Peyer's patch (tissue), 4 donors: ENCODE results near the gene TXNDC12. TPM values are rescaled to one million over a fixed set of nuclear protein-coding genes. Genes with fewer than 3 reads are reported as not detected.

Experiments
- DNase-seq, 3 donors: peaks; one replicate each; pipeline ENCODE4 v3.0.0-alpha.2; 2017 to 2019
- H3K27ac ChIP-seq, 4 donors: fragments of 200-600 bp; sonication (generic); one replicate each; pipeline ENCODE4 v1.5.1; 2016 to 2019
- H3K27me3 ChIP-seq, 2 donors: fragments of 200-600 bp; sonication (generic); one replicate each; pipeline ENCODE4 v1.5.1; 2019
- H3K36me3 ChIP-seq, 3 donors: fragments of 200-600 bp; sonication (generic); one replicate each; pipeline ENCODE4 v1.5.1; 2016 to 2019
- H3K4me1 ChIP-seq, 4 donors: fragments of 200-600 bp; sonication (generic); one replicate each; pipeline ENCODE4 v1.5.1; 2016 to 2019
- H3K4me3 ChIP-seq, 4 donors: fragments of 200-600 bp; sonication (generic); 1 replicate in 3 of 4; 2 replicates in 1 of 4; pipeline ENCODE4 v1.5.1; 2016 to 2019; ENCODE audit warnings: mild to moderate bottlenecking in 1 of 4
- H3K9me3 ChIP-seq, 4 donors: fragments of 200-600 bp; sonication (generic); one replicate each; pipeline ENCODE4 v1.5.1; 2016 to 2019; ENCODE audit warnings: mild to moderate bottlenecking in 1 of 4
- POLR2A ChIP-seq, 2 donors: fragments of 450-650 bp; IDR thresholded peaks; one replicate each; pipeline ENCODE4 v1.5.1; 2017; ENCODE audit warnings: antibody characterized with exemption in 2 of 2, mild to moderate bottlenecking in 2 of 2, moderate library complexity in 2 of 2
- small RNA-seq, 2 donors: library from RNA; depleted of rRNA; stranded (forward); fragments of <200 nt; gene quantifications; one replicate each; pipeline ENCODE3, GENCODE V24; 2016
- total RNA-seq, 4 donors: library from RNA; depleted of rRNA; stranded (reverse); fragments of >200 nt; gene quantifications; one replicate each; pipeline ENCODE4 v1.1.0, GENCODE V29; 2016
- TF ChIP-seq, protein P1 (sequence below), 6 experiments: fragments of 450-650 bp in 4 of 6; fragments of 200-600 bp in 2 of 6; sonication (generic) in 1 of 6; IDR thresholded peaks; one replicate each; pipeline ENCODE4 v1.5.1; 2017 to 2019; ENCODE audit warnings: antibody characterized with exemption in 6 of 6, mild to moderate bottlenecking in 3 of 6, moderate library complexity in 1 of 6

Gene TXNDC12
- total RNA-seq, 4 donors from 2014 or later, result 14.9 to 25.0 (median 23.9) TPM

DNA sequence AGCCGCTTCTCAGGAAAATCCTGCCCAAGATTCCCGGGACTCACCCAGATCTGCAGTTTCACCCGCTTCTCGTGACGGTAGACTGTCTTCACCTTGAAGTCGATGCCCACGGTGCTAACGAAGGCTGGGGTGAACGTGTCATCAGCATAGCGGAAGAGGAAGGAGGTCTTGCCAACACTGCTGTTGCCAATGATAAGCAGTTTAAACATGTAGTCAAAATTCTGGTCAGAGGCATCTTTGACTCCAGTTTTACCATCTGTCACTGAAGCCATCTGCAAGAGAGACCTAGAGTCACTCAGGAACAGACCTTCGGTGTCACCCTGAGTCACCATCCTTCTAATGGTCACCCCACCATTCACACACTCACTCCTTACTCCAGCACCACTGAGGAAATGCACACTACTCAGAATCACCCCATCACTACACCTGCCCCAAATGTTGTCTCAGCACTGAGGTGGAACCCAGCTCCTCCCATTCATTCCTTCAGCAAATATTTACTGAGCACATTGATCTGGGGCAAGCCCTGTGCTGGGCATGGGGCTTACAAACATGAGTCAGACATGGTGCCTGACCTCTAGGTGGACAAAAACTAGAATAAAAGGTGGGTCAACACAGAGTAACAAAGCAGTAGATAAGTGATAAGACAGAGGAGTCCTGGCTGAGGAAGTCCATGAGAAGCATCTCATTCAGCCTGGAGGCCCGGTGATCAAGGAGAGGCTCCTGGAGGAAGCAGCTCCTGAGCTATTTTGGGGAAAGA is 78.0 kb downstream of the TXNDC12 start:
- no peaks in the 10 kb centered on the region for H3K36me3 ChIP-seq
- DNase-seq, result no peak
- TF ChIP-seq POLR2A (IDR thresholded peaks at IDR 0.05), result no peak
- TF ChIP-seq, protein P1, sequence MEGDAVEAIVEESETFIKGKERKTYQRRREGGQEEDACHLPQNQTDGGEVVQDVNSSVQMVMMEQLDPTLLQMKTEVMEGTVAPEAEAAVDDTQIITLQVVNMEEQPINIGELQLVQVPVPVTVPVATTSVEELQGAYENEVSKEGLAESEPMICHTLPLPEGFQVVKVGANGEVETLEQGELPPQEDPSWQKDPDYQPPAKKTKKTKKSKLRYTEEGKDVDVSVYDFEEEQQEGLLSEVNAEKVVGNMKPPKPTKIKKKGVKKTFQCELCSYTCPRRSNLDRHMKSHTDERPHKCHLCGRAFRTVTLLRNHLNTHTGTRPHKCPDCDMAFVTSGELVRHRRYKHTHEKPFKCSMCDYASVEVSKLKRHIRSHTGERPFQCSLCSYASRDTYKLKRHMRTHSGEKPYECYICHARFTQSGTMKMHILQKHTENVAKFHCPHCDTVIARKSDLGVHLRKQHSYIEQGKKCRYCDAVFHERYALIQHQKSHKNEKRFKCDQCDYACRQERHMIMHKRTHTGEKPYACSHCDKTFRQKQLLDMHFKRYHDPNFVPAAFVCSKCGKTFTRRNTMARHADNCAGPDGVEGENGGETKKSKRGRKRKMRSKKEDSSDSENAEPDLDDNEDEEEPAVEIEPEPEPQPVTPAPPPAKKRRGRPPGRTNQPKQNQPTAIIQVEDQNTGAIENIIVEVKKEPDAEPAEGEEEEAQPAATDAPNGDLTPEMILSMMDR (IDR thresholded peaks at IDR 0.05), result no peak

DNA sequence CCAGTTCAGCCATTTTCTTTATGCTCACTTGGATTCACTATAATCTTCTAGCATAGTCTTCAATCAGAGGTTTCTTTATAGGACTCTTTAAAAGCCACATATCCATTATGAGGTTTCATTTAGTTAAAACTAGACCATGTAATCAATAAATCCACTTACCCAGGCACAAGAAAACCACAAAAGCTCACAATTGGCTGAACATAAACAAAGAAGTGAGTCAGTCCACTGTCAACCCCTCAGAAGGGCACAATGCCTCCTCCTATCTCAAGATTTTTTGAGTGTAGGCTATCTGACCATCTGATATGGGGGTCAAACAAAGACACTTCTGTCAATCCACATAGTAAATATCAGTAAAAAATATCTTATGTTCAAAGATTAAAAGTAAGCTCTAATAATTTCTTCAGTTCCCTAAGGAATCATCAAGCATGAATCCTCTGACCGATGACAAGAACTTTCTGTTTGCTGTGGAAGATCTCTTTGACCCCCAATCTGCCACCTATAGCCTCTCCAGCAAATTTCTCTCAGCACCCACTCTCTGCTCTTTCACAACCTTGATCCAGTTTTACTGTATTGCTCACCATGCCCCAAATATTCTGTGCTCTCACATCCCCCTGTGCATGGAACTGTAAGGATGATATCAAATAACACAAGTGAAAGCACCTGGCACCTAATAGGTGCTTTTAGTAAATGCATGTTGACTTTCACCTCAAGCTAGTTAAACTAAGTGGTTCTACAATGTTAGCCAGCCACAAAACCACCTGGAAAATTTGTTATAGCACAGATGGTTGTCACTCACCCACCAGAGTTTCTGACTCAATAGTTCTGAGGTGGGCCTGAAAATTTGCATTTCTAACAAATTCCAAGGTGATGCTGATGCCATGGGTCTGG is 81.2 kb downstream of the TXNDC12 start:
- Histone ChIP-seq H3K4me1 (no peaks in the 10 kb centered on the region), H3K4me3 (no peak overlapping the region), H3K27me3 (no peaks in the 10 kb centered on the region), H3K9me3 (no peaks in the 10 kb centered on the region), H3K36me3 (no peaks in the 10 kb centered on the region), H3K27ac (no peak overlapping the region)
- no peak for DNase-seq
- TF ChIP-seq, protein P1 (IDR thresholded peaks at IDR 0.05), result no peak
- no peak for TF ChIP-seq POLR2A (IDR thresholded peaks at IDR 0.05)

More for the DNA sequence above, 78.0 kb downstream of the TXNDC12 start:
- H3K27me3 ChIP-seq, result no peaks in the 10 kb centered on the region
- no peak overlapping the region for H3K4me3 ChIP-seq
- H3K9me3 ChIP-seq, result no peaks in the 10 kb centered on the region
- no peaks in the 10 kb centered on the region for H3K4me1 ChIP-seq
- H3K27ac ChIP-seq, result no peak overlapping the region

Small RNAs within 50 kb of the gene (small RNA-seq; reads per million reads assigned to genes)
- gene RN7SL290P, result 0 reads per million in 2 donors
- 0 reads per million in 2 donors for gene RNA5SP48

Other genes starting within 250 kb of the TXNDC12 start
- gene NRDC, start 176.5 kb downstream of the TXNDC12 start, total RNA-seq, result 100 to 1,000 TPM in 1 of 4 donors, 10 to 100 TPM in 3; 55.2 to 111 (median 67.8) TPM
- gene RAB3B, start 64.5 kb downstream of the TXNDC12 start, total RNA-seq, result 1 to 10 TPM in 3 of 4 donors, under 1 TPM in 1; 0.83 to 1.6 (median 1.5) TPM
- gene KTI12, start 21.4 kb downstream of the TXNDC12 start, total RNA-seq, result 1 to 10 TPM in 3 of 4 donors, not detected in 1; 7.5 to 9.5 (median 8.9) TPM
- gene BTF3L4, start 1.1 kb upstream of the TXNDC12 start, total RNA-seq, result 10 to 100 TPM; 15.6 to 42.1 (median 22.7) TPM
- 10 to 100 TPM; 21.6 to 36.3 (median 25.4) TPM for gene ZFYVE9, start 86.9 kb upstream of the TXNDC12 start, total RNA-seq